Effector memory CD4-positive, alpha-beta T cell (primary cell): Measurements from ENCODE around the gene GLYAT.
"Not testable (repeated sequence)": the region's sequence is repeated elsewhere in the genome, so short reads cannot be mapped to it uniquely, and the experiment has no call there.

Experiments
- DNase-seq, 3 donors: peaks; one replicate each; pipeline ENCODE4 v3.0.0-alpha.2; 2020
- H3K27ac ChIP-seq: 2 replicates; pipeline ENCODE4 v1.7.0; 2013; ENCODE audit warnings: mild to moderate bottlenecking, low read length, moderate library complexity; ENCODE audit not compliant: insufficient read depth, poor library complexity, severe bottlenecking
- H3K27me3 ChIP-seq: replicated peaks from 2 replicates; pipeline ENCODE4 v1.7.0; 2013; ENCODE audit warnings: mild to moderate bottlenecking, low read length; ENCODE audit not compliant: insufficient read depth, control insufficient read depth, poor library complexity, severe bottlenecking
- H3K36me3 ChIP-seq: 2 replicates; pipeline ENCODE4 v1.7.0; 2013; ENCODE audit warnings: mild to moderate bottlenecking, low read length, moderate library complexity; ENCODE audit not compliant: control insufficient read depth, insufficient read depth
- H3K4me1 ChIP-seq: 2 replicates; pipeline ENCODE4 v1.7.0; 2013; ENCODE audit warnings: low read length, mild to moderate bottlenecking; ENCODE audit not compliant: control insufficient read depth, insufficient read depth, poor library complexity, severe bottlenecking
- H3K4me3 ChIP-seq: 2 replicates; pipeline ENCODE4 v1.7.0; 2013; ENCODE audit warnings: low read length, low read depth, mild to moderate bottlenecking; ENCODE audit not compliant: insufficient read depth, poor library complexity, severe bottlenecking
- H3K9me3 ChIP-seq: 2 replicates; pipeline ENCODE4 v1.7.0; 2013; ENCODE audit warnings: mild to moderate bottlenecking, low read length, moderate library complexity; ENCODE audit not compliant: control insufficient read depth

Gene GLYAT

DNA sequence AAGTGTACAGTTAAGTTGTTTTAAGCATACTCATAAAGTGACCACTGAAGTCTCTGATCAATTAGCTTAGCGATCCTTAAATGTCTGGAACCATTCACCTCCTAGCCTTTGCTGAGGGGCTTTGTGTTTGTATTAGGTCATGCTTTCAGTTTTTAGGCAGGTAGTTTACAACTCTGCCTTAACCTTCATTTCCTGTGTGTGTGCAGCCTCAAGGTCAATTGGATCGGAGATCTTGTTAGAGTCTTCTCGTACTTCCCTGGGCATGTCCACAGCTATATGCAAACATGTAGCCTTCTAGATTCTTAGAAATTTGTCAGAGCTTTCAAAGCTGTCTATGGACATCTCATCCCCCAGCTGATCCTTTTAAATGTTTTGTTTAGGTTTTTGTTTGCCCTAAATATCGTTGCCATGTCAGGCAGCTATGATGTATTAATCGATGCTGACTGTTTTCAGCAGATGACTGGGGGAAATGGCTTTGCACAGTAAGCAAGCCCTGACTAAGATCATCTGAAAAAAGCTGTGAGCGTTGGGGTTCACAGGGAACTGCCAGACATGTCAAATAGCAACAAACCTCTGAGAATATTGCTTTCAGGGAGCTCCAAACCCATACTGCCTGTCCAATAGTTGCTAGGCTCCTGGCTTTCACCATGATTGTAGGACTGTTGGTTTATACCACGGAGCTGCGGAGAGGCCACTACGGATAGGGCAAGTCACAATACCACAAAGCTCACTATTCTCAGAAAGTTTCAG lies 45.6 kb downstream of the GLYAT start:
- no peaks in the 10 kb centered on the region for H3K27me3 ChIP-seq
- H3K9me3 ChIP-seq: no peaks in the 10 kb centered on the region
- no peaks in the 10 kb centered on the region for H3K36me3 ChIP-seq
- no peak overlapping the region for H3K4me3 ChIP-seq
- H3K4me1 ChIP-seq: no peaks in the 10 kb centered on the region
- H3K27ac ChIP-seq: no peak overlapping the region
- DNase-seq: no peak

DNA sequence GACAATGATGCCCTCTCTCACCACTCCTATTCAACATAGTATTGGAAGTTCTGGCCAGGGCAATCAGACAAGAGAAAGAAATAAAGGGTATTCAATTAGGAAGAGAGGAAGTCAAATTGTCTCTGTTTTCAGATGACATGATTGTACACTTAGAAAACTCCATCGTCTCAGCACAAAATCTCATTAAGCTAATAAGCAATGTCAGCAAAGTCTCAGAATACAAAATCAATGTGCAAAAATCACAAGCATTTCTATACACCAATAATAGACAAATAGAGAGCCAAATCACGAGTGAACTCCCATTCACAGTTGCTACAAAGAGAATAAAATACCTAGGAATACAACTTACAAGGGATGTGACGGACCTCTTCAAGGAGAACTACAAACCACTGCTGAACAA lies 49.1 kb downstream of the GLYAT start:
- not testable (repeated sequence) for H3K36me3 ChIP-seq, H3K27me3 ChIP-seq, DNase-seq, H3K9me3 ChIP-seq, H3K4me3 ChIP-seq, H3K4me1 ChIP-seq, H3K27ac ChIP-seq

DNA sequence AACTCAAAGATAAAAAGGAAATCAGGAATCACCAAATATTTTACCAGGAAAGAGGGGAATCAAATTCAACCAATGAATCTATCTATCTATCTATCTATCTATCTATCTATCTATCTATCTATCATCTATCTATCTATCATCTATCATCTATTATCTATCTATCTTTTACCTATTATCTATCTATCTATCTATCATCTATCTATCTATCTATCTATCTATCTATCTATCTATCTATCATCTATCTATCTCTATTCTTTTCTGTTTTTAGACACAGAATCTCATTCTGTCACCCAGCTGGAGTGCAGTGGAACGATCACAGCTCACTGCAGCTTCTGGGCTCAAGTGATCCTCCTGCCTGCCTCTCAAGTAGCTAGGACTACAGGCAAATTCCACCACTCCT lies 54.2 kb downstream of the GLYAT start:
- H3K27me3 ChIP-seq, H3K4me1 ChIP-seq, DNase-seq, H3K27ac ChIP-seq, H3K36me3 ChIP-seq, H3K4me3 ChIP-seq, H3K9me3 ChIP-seq: not testable (repeated sequence)

- no peaks in the 10 kb centered on the region for H3K36me3 ChIP-seq
- no peaks in the 10 kb centered on the region for H3K4me1 ChIP-seq
- H3K4me3 ChIP-seq: no peak overlapping the region
- no peak for DNase-seq
- H3K9me3 ChIP-seq: no peaks in the 10 kb centered on the region
- H3K27me3 ChIP-seq: no peaks in the 10 kb centered on the region
- H3K27ac ChIP-seq: no peak overlapping the region
These were observed 55.1 kb downstream of the GLYAT start for GRCh38 chr11:58676563-58677135.

DNA sequence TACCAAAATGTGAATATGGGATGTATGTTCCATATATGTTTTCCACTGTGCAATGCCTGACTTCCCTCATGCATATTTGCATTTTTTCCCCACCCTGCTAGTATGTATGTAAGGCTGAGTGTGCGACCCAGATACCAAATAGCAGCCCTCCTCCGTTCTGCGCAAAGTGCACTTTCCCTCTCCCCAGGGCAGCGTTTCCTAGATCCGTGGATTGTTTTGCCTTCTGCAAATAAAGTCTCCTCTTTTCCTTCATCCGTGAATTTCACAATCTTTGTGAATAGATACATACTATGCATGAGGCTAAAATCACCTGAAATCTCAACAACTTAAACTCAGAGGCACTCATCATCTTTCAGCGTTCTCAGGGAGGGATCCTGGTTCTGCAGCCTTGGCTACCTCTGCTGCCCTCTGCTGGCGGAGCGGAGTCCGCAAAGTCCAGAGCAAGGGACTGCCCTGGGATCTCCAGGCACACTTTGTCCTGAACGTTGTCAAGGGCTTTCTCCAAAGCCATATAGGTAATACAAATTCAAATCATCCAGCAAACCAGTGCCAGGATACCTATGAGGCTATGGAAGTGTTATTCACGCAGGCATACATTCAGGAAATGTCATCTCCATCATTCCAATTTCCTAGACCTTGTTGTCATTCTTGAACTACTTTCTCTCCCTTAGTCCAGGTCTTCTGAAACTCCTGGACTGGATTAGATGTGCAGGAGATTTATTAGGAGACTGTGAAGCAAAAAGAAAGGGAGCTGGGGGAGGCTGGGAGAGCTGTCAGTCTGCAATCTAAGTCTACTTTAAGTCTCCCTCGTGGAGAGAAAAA lies 56.2 kb downstream of the GLYAT start:
- Histone ChIP-seq H3K36me3 (no peaks in the 10 kb centered on the region), H3K9me3 (no peaks in the 10 kb centered on the region), H3K4me3 (no peak overlapping the region), H3K27me3 (no peaks in the 10 kb centered on the region), H3K4me1 (no peaks in the 10 kb centered on the region), H3K27ac (no peak overlapping the region)
- DNase-seq: peak; percentile 27 to 46 (median 33)

DNA sequence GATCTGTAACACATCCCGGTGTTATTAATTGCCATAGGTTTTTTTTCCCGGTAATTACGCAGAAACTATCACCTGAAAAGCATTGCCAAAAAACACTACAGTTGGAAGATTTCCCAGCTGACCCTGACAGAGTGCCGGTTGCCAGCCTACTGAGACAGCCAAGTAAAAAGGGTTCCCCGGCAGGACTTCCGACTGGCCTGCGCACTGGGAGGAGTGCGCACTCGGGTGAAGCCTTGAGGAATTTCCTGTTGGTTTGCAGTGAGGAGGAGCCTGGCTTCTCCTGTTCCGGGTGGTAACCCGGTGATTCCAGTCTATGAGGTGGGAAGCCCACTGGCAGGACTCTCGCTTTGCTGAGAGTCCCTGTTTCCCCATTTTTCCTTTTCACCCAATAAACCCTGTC lies 57.1 kb downstream of the GLYAT start:
- Histone ChIP-seq H3K4me1 (no peaks in the 10 kb centered on the region), H3K36me3 (no peaks in the 10 kb centered on the region), H3K9me3 (no peaks in the 10 kb centered on the region), H3K4me3 (no peak overlapping the region), H3K27me3 (no peaks in the 10 kb centered on the region), H3K27ac (no peak overlapping the region)
- no peak for DNase-seq

DNA sequence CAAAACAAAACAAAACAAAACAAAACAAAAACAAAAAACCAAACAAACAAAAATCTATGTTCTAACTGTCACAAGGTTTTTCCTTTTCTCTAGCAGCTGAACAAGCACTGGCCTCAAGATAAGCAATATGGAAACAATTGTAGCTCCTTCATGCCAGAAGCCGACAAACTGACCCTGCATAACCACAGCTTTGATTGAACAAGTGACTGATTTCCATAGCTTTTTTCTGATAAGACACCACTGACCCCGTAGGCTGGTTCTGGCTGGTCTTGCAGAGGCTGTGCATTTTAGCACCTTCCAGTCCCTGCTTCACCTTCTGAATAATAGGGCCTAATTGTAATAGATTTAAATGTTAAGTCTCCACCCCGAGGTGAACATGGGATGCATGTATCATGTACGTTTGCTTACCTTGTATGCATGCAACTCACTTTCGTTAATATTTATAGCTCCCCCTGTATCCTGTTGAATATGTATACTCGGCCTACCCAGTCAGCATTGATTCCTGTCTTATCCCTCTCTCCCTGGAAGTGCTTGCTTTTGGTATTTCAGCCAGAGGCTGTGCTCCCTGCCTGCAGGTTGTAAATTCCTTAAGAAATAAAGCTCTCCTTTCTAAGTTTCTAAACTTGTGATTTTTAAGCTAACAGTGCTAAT lies 59.6 kb downstream of the GLYAT start:
- H3K27me3 ChIP-seq: no peaks in the 10 kb centered on the region
- H3K27ac ChIP-seq: no peak overlapping the region
- H3K4me3 ChIP-seq: no peak overlapping the region
- DNase-seq: no peak
- no peaks in the 10 kb centered on the region for H3K9me3 ChIP-seq
- no peaks in the 10 kb centered on the region for H3K36me3 ChIP-seq
- H3K4me1 ChIP-seq: no peaks in the 10 kb centered on the region

DNA sequence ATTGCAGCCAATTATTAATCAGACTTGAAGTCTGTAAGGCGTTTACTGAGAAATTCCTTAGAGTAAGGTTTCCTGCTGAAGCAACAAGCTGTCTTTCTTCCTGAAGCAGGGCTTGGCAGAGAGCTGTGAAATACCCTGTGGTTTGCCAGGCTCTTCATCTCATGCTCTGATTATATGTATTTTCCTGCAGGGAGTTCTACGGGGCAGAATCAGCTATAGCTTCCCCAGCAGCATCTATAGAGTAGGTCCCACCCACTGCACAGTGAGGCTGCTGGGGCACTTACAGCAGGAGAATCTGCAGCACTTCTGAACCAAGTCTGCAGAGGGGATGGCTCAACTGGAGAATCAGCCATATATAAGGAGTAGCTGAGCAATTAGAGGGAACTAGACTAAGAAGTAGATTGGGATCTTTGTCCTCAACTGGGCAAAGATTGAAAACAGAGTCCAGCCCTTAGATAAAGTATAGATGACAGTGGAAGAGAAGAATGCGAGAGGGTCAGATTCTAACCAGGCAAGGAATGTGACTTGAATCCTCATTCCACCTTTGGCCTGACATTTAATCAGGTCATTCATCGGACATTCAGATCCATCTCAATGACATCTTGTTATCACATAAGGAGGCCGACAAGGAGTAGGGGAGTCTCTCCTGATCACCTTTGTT lies 71.7 kb downstream of the GLYAT start:
- Histone ChIP-seq H3K4me1 (no peaks in the 10 kb centered on the region), H3K27me3 (no peaks in the 10 kb centered on the region), H3K36me3 (no peaks in the 10 kb centered on the region), H3K27ac (no peak overlapping the region), H3K9me3 (no peaks in the 10 kb centered on the region), H3K4me3 (no peak overlapping the region)
- no peak for DNase-seq

DNA sequence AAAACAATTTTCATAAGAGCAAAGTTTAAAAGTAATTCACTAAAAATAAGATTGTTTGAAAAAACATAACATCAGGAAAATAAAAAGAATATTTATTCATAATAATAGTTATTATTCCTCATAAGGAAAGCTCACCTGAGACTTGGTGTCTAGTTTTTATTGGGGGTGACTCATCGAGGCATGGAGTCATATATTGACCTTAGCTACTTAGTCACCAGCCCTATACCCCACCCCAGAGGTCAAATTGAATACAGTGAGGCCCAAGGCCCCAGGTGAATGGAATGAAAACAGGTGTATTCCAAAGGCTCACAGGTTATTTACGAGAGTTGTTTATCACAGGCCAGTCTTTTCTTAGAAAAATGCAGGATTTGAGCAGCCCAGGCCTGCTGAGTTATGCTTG lies 72.3 kb downstream of the GLYAT start:
- Histone ChIP-seq H3K27me3 (no peaks in the 10 kb centered on the region), H3K27ac (no peak overlapping the region), H3K9me3 (no peaks in the 10 kb centered on the region), H3K4me1 (no peaks in the 10 kb centered on the region), H3K36me3 (no peaks in the 10 kb centered on the region), H3K4me3 (no peak overlapping the region)
- no peak for DNase-seq
